ENCODE measurements around the gene CELF4. TPM values are rescaled to one million over a fixed set of nuclear protein-coding genes. Genes with fewer than 3 reads are reported as not detected.
A peak's percentile ranks its signal among the peaks of the same experiment; 100 is the strongest.

The CELF4 gene
- total RNA-seq, 1 donor from 2014 or later = 0.22 TPM

- no peaks in the 10 kb centered on the region for H3K36me3 Mint-ChIP-seq (ENCODE audit: low read depth)
Observed at GRCh38 chr18:37270666-37271052, 294.9 kb downstream of the CELF4 start.

GRCh38 chr18:37270038-37270665 is 295.4 kb downstream of the CELF4 start:
- H3K4me3 Mint-ChIP-seq (ENCODE audit: unreplicated experiment) = no peak overlapping the region
- H3K36me3 Mint-ChIP-seq (ENCODE audit: low read depth) = no peaks in the 10 kb centered on the region
- H3K9me3 Mint-ChIP-seq (ENCODE audit: low read depth) = no peaks in the 10 kb centered on the region
- peaks cover 5% of the 10 kb centered on the region for H3K27me3 Mint-ChIP-seq (ENCODE audit: low read depth)
- TF ChIP-seq CTCF (IDR thresholded peaks at IDR 0.05) = no peak
- peak; percentile 41 for DNase-seq (ENCODE audit: low spot score)
- H3K27ac Mint-ChIP-seq (ENCODE audit: unreplicated experiment) = no peak overlapping the region
- no peaks in the 10 kb centered on the region for H3K4me1 Mint-ChIP-seq (ENCODE audit: low read depth)

More at GRCh38 chr18:37270666-37271052, 294.9 kb downstream of the CELF4 start:
- H3K4me1 Mint-ChIP-seq (ENCODE audit: low read depth) = no peaks in the 10 kb centered on the region
- no peaks in the 10 kb centered on the region for H3K9me3 Mint-ChIP-seq (ENCODE audit: low read depth)
- peaks cover 5% of the 10 kb centered on the region for H3K27me3 Mint-ChIP-seq (ENCODE audit: low read depth)
- no peak for DNase-seq (ENCODE audit: low spot score)
- no peak overlapping the region for H3K4me3 Mint-ChIP-seq (ENCODE audit: unreplicated experiment)
- no peak overlapping the region for H3K27ac Mint-ChIP-seq (ENCODE audit: unreplicated experiment)
- no peak for TF ChIP-seq CTCF (IDR thresholded peaks at IDR 0.05)

GRCh38 chr18:37266290-37266689 is 299.3 kb downstream of the CELF4 start:
- Mint-ChIP-seq H3K4me1 (ENCODE audit: low read depth) (no peaks in the 10 kb centered on the region), H3K36me3 (ENCODE audit: low read depth) (no peaks in the 10 kb centered on the region), H3K9me3 (ENCODE audit: low read depth) (no peaks in the 10 kb centered on the region), H3K4me3 (ENCODE audit: unreplicated experiment) (no peak overlapping the region), H3K27me3 (ENCODE audit: low read depth) (peaks cover 17% of the 10 kb centered on the region), H3K27ac (ENCODE audit: unreplicated experiment) (no peak overlapping the region)
- peak; percentile 42 for TF ChIP-seq CTCF (IDR thresholded peaks at IDR 0.05)
- no peak for DNase-seq (ENCODE audit: low spot score)

DNA sequence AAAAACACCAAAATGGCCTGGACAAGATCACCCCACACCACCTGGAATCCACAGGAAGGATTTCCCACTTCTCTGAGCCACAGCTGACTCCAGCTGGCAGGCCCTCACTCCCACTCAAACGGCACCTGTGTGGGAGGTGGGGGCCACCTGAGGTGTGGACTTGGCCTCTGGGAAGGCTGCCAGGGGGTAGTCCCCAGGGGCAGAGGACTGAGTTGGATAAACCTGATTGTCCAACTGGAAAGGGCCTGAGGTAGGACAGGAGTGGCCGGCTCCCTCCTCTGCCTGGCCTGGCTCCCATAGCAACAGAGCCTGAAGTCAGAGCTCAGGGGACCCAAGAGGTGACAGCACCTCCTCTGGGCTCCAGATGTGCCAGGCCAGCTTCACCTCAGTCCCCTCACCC is 300.2 kb downstream of the CELF4 start:
- Mint-ChIP-seq H3K36me3 (ENCODE audit: low read depth) (no peaks in the 10 kb centered on the region), H3K9me3 (ENCODE audit: low read depth) (no peaks in the 10 kb centered on the region), H3K4me3 (ENCODE audit: unreplicated experiment) (no peak overlapping the region), H3K4me1 (ENCODE audit: low read depth) (no peaks in the 10 kb centered on the region), H3K27ac (ENCODE audit: unreplicated experiment) (no peak overlapping the region), H3K27me3 (ENCODE audit: low read depth) (peaks cover 25% of the 10 kb centered on the region)
- TF ChIP-seq CTCF (IDR thresholded peaks at IDR 0.05) = no peak
- peak; percentile 48 for DNase-seq (ENCODE audit: low spot score)

GRCh38 chr18:37264956-37265355 is 300.6 kb downstream of the CELF4 start:
- Mint-ChIP-seq H3K4me1 (ENCODE audit: low read depth) (no peaks in the 10 kb centered on the region), H3K36me3 (ENCODE audit: low read depth) (no peaks in the 10 kb centered on the region), H3K9me3 (ENCODE audit: low read depth) (no peaks in the 10 kb centered on the region), H3K27ac (ENCODE audit: unreplicated experiment) (no peak overlapping the region), H3K27me3 (ENCODE audit: low read depth) (peaks cover 30% of the 10 kb centered on the region), H3K4me3 (ENCODE audit: unreplicated experiment) (no peak overlapping the region)
- TF ChIP-seq CTCF (IDR thresholded peaks at IDR 0.05) = no peak
- DNase-seq (ENCODE audit: low spot score) = peak; percentile 35

Data from chondrocyte (in vitro differentiated cells).